ENCODE results near the gene CD84. TPM values are rescaled to one million over a fixed set of nuclear protein-coding genes. Genes with fewer than 3 reads are reported as not detected.

Gene CD84
- total and polyA plus RNA-seq, 4 donors: 1.9 to 18.8 (median 10.7) TPM

GRCh38 chr1:160626509-160627342, 47.4 kb upstream of the CD84 start:
- ATAC-seq (ENCODE audit: insufficient read depth, low FRiP score): no peak
- Histone ChIP-seq H3K36me3 (ENCODE audit: control insufficient read depth in 4 of 4, insufficient read depth in 4 of 4, low read length in 4 of 4) (no peaks in the 10 kb centered on the region), H3K9ac (ENCODE audit: insufficient read depth in 1 of 2, low read length in 2 of 2) (no peak overlapping the region), H3K4me1 (ENCODE audit: control insufficient read depth in 5 of 5, insufficient read depth in 5 of 5, low read length in 5 of 5) (peaks cover 0 to 11% (median 0%) of the 10 kb centered on the region in 5 donors), H3K27ac (ENCODE audit: low read depth in 1 of 2, low read length in 1 of 2) (no peak overlapping the region), H3K4me3 (no peak overlapping the region), H3K27me3 (ENCODE audit: control insufficient read depth in 3 of 3, insufficient read depth in 3 of 3, low read length in 2 of 3) (peaks cover 0 to 2% (median 0%) of the 10 kb centered on the region in 3 donors), H3K9me3 (ENCODE audit: control insufficient read depth in 4 of 4, insufficient read depth in 3 of 4, low read length in 3 of 4) (no peaks in the 10 kb centered on the region)
- DNase-seq: no peak
- WGBS, 2 donors: 89 to 95% methylated on average over 1 of the region's 1 CpG
- no peak for TF ChIP-seq CTCF (IDR thresholded peaks at IDR 0.05; ENCODE audit: control extremely low read depth, extremely low read depth)

- Histone ChIP-seq H3K27me3 (ENCODE audit: control insufficient read depth in 3 of 3, insufficient read depth in 3 of 3, low read length in 2 of 3) (peaks cover 0 to 2% (median 0%) of the 10 kb centered on the region in 3 donors), H3K4me1 (ENCODE audit: control insufficient read depth in 5 of 5, insufficient read depth in 5 of 5, low read length in 5 of 5) (peaks cover 0 to 9% (median 0%) of the 10 kb centered on the region in 5 donors), H3K9me3 (ENCODE audit: control insufficient read depth in 4 of 4, insufficient read depth in 3 of 4, low read length in 3 of 4) (no peaks in the 10 kb centered on the region), H3K9ac (ENCODE audit: insufficient read depth in 1 of 2, low read length in 2 of 2) (no peak overlapping the region), H3K4me3 (no peak overlapping the region), H3K36me3 (ENCODE audit: control insufficient read depth in 4 of 4, insufficient read depth in 4 of 4, low read length in 4 of 4) (no peaks in the 10 kb centered on the region), H3K27ac (ENCODE audit: low read depth in 1 of 2, low read length in 1 of 2) (no peak overlapping the region)
- no peak for TF ChIP-seq CTCF (IDR thresholded peaks at IDR 0.05; ENCODE audit: control extremely low read depth, extremely low read depth)
- 70% methylated on average over 10 of the region's 10 CpGs for WGBS, 2 donors
- ATAC-seq (ENCODE audit: insufficient read depth, low FRiP score): no peak
- peak in 1 of 3 donors; percentile 39 for DNase-seq
Measured at GRCh38 chr1:160625725-160626498, 46.6 kb upstream of the CD84 start.

GRCh38 chr1:160625321-160625720, 46.0 kb upstream of the CD84 start:
- H3K36me3 ChIP-seq (ENCODE audit: control insufficient read depth in 4 of 4, insufficient read depth in 4 of 4, low read length in 4 of 4): no peaks in the 10 kb centered on the region
- no peak overlapping the region for H3K9ac ChIP-seq (ENCODE audit: insufficient read depth in 1 of 2, low read length in 2 of 2)
- WGBS, 2 donors: 84 to 96% methylated on average over 1 of the region's 1 CpG
- no peak overlapping the region for H3K4me3 ChIP-seq
- H3K27ac ChIP-seq (ENCODE audit: low read depth in 1 of 2, low read length in 1 of 2): no peak overlapping the region
- no peak for TF ChIP-seq CTCF (IDR thresholded peaks at IDR 0.05; ENCODE audit: control extremely low read depth, extremely low read depth)
- H3K9me3 ChIP-seq (ENCODE audit: control insufficient read depth in 4 of 4, insufficient read depth in 3 of 4, low read length in 3 of 4): no peaks in the 10 kb centered on the region
- H3K4me1 ChIP-seq (ENCODE audit: control insufficient read depth in 5 of 5, insufficient read depth in 5 of 5, low read length in 5 of 5): peaks cover 0 to 4% (median 0%) of the 10 kb centered on the region in 5 donors
- ATAC-seq (ENCODE audit: insufficient read depth, low FRiP score): no peak
- DNase-seq: no peak
- H3K27me3 ChIP-seq (ENCODE audit: control insufficient read depth in 3 of 3, insufficient read depth in 3 of 3, low read length in 2 of 3): peaks cover 0 to 2% (median 0%) of the 10 kb centered on the region in 3 donors
